RWPE1 (cell line): ENCODE measurements around the gene CCDC7.
"Not testable (repeated sequence)": the region's sequence is repeated elsewhere in the genome, so short reads cannot be mapped to it uniquely, and the experiment has no call there.

Source experiments
- CTCF ChIA-PET: fragments of 350-600 bp; sonication (Branson Sonifier 250); formaldehyde crosslinking; extraction: SDS; loops from one replicate; lab custom pipeline; 2021; lab: Yijun Ruan, JAX
- POLR2A ChIA-PET: fragments of 400-600 bp; formaldehyde crosslinking; extraction: SDS; loops from one replicate; lab custom pipeline; 2020; ENCODE audit warnings: antibody characterized with exemption; ENCODE audit not compliant: low non-redundant PET; lab: Yijun Ruan, JAX
- DNase-seq: peaks from one replicate; pipeline ENCODE4 v3.0.0; 2012; ENCODE audit warnings: low spot score
- H3K27ac ChIP-seq: fragments of 450-650 bp; 2 replicates; pipeline ENCODE4 v1.5.1; 2017
- TF ChIP-seq, protein P1 (sequence below): fragments of 450-650 bp; conservative IDR thresholded peaks from 2 replicates; pipeline ENCODE4 v1.5.1; 2017; ENCODE audit warnings: low read depth, mild to moderate bottlenecking

Gene CCDC7

DNA sequence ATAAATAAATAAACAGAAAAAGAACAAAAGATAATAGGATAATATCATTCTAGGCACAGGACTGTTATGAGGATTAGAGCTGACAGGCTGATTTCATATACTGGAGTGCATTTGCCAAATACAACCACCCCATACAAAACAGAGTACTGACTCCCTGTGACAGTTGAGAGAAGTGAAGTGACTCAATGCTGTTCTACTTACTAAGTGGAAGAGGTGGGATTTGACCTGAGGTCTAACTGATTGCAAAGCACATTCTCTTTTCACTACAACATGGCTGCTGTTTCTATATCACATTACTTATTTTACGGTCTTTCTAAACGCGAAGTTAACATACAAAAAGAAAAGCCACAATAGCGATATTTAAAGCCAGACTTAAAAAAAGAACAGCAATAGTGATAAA is 460.7 kb downstream of the CCDC7 start:
- TF ChIP-seq, protein P1, sequence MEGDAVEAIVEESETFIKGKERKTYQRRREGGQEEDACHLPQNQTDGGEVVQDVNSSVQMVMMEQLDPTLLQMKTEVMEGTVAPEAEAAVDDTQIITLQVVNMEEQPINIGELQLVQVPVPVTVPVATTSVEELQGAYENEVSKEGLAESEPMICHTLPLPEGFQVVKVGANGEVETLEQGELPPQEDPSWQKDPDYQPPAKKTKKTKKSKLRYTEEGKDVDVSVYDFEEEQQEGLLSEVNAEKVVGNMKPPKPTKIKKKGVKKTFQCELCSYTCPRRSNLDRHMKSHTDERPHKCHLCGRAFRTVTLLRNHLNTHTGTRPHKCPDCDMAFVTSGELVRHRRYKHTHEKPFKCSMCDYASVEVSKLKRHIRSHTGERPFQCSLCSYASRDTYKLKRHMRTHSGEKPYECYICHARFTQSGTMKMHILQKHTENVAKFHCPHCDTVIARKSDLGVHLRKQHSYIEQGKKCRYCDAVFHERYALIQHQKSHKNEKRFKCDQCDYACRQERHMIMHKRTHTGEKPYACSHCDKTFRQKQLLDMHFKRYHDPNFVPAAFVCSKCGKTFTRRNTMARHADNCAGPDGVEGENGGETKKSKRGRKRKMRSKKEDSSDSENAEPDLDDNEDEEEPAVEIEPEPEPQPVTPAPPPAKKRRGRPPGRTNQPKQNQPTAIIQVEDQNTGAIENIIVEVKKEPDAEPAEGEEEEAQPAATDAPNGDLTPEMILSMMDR = no peak
- ChIA-PET CTCF (no interaction called here), POLR2A (no interaction called here)
- no peak for DNase-seq
- H3K27ac ChIP-seq = no peak overlapping the region; the same call in 1 of the 2 replicates

DNA sequence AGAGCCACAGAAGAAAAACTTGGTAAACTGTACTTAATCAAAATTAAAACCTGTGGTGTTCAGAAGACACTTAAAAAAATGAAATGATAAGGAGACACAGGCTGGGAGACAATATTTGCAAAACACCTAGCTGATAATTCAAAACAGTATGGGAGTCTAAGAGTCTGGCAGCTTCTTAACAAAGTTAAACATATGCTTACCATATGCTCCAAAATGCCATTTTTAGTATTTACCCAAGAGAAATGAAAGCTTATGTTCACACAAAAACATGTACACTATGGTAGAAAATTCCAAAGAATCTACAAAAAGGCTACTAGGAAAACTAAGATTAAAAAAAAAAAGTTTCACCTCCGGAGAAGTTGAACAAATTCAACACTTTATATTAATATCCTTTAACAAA is 463.5 kb downstream of the CCDC7 start:
- no peak overlapping the region for H3K27ac ChIP-seq
- DNase-seq = no peak
- POLR2A ChIA-PET = no interaction called here
- TF ChIP-seq, protein P1 = no peak
- CTCF ChIA-PET = no interaction called here

DNA sequence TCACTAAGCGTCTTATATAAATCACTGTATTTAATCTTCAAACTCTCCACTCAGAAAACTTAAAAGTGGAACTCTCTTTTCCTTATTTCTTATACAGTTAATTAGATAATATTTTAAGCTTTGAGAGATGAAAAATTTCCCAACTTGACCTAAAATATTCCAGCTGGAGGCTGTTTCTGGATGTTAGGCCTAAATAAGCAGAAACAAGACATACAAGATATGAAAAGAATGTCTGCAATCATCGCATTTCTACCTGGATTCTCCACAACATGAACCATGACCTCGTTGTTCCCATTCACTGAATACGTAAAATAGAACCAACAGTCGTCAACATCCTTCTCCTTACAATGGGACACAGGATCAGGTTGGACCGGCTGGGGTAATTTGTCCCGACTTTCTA is 464.0 kb downstream of the CCDC7 start:
- H3K27ac ChIP-seq, POLR2A ChIA-PET, DNase-seq, CTCF ChIA-PET: not testable (repeated sequence)

DNA sequence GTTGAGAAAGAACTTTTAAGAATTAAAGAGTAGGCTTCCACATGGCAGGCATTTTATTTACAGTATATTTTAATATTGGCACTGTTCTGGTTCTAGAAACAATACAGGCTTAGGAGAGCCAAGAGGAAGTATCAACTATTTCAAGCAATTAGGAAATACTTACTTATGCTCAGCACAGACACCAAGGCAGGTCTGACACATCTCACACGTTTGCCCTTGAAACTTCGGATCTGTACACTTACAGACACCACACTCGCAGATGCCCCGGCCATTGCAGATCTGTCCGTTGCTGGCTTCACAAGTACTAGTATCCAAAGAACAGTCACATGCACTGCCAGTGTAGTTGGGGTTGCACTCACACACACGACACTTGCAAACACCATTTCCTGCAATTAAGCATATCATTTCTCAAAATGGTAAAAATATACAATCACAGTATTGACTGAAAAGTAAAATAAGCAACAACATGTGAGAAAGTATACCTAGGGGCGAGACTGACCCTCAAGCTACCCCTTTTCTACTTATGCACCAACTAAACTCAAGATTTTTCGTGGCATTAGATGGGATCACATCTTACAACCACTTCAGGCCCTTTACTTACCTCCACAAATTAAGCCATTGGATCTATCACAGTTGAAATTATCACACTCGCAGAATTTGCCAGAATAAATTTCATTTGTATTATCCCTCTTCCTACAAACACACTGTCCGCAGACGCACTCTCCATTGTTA is 465.5 kb downstream of the CCDC7 start:
- ChIA-PET CTCF (no interaction called here), POLR2A (no interaction called here)
- DNase-seq = no peak
- TF ChIP-seq, protein P1 = no peak
- no peak overlapping the region for H3K27ac ChIP-seq

DNA sequence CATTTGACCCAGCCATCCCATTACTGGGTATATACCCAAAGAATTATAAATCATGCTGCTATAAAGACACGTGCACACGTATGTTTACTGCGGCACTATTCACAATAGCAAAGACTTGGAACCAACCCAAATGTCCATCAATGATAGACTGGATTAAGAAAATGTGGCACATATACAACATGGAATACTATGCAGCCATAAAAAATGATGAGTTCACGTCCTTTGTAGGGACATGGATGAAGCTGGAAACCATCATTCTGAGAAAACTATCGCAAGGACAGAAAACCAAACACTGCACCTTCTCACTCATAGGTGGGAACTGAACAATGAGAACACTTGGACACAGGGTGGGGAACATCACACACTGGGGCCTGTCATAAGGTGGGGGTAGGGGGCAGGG is 471.9 kb downstream of the CCDC7 start:
- DNase-seq, POLR2A ChIA-PET, CTCF ChIA-PET, H3K27ac ChIP-seq: not testable (repeated sequence)

DNA sequence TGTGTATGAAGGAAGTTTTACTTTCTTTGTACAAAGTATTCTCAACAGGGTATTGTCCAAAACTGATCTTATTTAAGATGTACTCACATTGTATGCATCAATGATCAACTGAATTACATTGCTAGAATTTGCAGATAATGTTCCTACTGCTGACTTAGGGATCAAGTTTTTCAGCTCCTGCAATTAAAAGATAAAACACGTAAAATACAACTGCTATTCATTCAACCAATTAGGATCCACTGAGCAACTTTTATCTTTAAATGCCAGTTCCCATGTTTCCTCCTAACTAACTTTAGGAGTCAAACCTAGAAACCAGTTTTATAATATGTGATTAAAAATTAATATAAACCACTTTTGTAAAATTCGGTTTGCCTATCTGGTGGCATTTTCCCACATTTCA is 476.2 kb downstream of the CCDC7 start:
- TF ChIP-seq, protein P1 = no peak
- no peak overlapping the region for H3K27ac ChIP-seq
- CTCF ChIA-PET = interaction anchor here (1.8 kb wide), 1 partner anchor 87 kb away, joined by 5 read pairs; no protein-coding TSS in a partner anchor
- DNase-seq = no peak
- POLR2A ChIA-PET = no interaction called here

DNA sequence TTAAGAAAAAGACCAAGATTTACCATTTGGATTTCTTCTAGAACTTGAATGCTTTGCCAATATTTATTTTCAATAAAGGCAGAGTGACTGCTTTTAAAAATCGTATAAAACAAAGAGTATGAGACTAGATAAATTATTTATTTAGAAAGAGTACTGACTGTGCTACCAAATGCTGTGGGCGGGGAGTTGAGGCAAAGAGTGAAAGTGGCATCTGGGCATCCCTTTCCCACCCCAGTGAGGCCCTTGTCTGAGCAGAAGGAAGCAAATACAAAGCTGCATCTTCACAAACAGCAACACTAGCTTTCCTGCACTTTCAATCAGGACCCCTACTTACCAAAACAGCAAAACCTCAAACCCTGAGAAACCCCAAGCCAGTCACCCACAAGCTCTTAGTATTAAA is 477.2 kb downstream of the CCDC7 start:
- DNase-seq = no peak
- H3K27ac ChIP-seq = no peak overlapping the region
- TF ChIP-seq, protein P1 = no peak
- CTCF ChIA-PET = no interaction called here
- POLR2A ChIA-PET = no interaction called here
